Endothelial cell of umbilical vein (primary cell): ENCODE results near the gene ROBO2.

Source experiments
- EZH2 ChIP-seq: IDR thresholded peaks from 2 replicates; pipeline ENCODE4 v1.6.1; 2012; ENCODE audit warnings: borderline replicate concordance, low read depth, mild to moderate bottlenecking, moderate library complexity, low read length, inconsistent platforms; ENCODE audit not compliant: severe bottlenecking
- FOS ChIP-seq: IDR thresholded peaks from 2 replicates; pipeline ENCODE4 v1.6.1; 2011; ENCODE audit warnings: mild to moderate bottlenecking, low read length, moderate library complexity, borderline replicate concordance; ENCODE audit not compliant: insufficient read depth
- GATA2 ChIP-seq: IDR thresholded peaks from 2 replicates; pipeline ENCODE4 v1.7.0; 2011; ENCODE audit warnings: low read depth, mild to moderate bottlenecking, moderate library complexity, mixed read lengths, low read length; ENCODE audit not compliant: insufficient read length, insufficient read depth
- JUN ChIP-seq: IDR thresholded peaks from 2 replicates; pipeline ENCODE4 v1.6.1; 2011; ENCODE audit warnings: borderline replicate concordance, low read depth; ENCODE audit not compliant: insufficient read length, insufficient read depth
- MYC ChIP-seq: IDR thresholded peaks from one replicate; pipeline ENCODE4 v1.6.1; 2011; ENCODE audit warnings: mild to moderate bottlenecking, low read depth, low read length
- POLR2A ChIP-seq: IDR thresholded peaks from 2 replicates; pipeline ENCODE4 v1.6.1; 2012; ENCODE audit warnings: low read depth, mild to moderate bottlenecking, control low read depth, low read length
- POLR2AphosphoS5 ChIP-seq: IDR thresholded peaks from 2 replicates; pipeline ENCODE4 v1.6.1; 2012; ENCODE audit warnings: low read depth, mild to moderate bottlenecking, control low read depth, low read length, moderate library complexity; ENCODE audit not compliant: insufficient read depth
- TF ChIP-seq, protein P1 (sequence below): IDR thresholded peaks from 2 replicates; pipeline ENCODE4 v1.6.1; 2011; ENCODE audit not compliant: insufficient read depth, insufficient read length
- TF ChIP-seq, protein P2 (sequence below), 2 donors: IDR thresholded peaks; 1 replicate in 1 of 2; 2 replicates in 1 of 2; pipeline ENCODE4 v1.5.1; 2011; ENCODE audit warnings: low read length in 2 of 2, mild to moderate bottlenecking in 2 of 2, moderate library complexity in 2 of 2, control low read depth in 1 of 2, inconsistent platforms in 1 of 2, low read depth in 1 of 2; ENCODE audit not compliant: insufficient read depth in 1 of 2; ENCODE audit errors: extremely low read depth in 1 of 2

DNA sequence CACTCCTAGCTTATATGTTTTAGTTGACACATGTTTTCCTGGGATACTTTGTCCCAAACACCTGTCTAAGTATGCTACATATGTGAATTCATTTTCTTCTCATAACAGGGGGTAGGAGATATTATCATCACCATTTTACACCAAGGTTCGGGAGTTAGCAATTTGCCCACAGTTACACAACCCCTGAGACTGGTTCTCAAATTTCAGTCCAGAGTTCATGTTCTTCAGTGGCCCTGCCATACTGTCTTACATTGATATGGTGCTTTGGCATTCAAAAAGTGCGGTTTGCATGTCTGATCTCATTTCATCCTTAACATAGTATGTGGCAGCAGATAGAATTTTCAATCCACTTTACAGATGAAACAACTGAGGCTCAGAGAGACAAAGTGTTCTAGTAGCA is 38.4 kb downstream of the ROBO2 start:
- TF ChIP-seq, protein P1, sequence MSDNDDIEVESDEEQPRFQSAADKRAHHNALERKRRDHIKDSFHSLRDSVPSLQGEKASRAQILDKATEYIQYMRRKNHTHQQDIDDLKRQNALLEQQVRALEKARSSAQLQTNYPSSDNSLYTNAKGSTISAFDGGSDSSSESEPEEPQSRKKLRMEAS, result no peak
- no peak for TF ChIP-seq EZH2
- TF ChIP-seq, protein P2, sequence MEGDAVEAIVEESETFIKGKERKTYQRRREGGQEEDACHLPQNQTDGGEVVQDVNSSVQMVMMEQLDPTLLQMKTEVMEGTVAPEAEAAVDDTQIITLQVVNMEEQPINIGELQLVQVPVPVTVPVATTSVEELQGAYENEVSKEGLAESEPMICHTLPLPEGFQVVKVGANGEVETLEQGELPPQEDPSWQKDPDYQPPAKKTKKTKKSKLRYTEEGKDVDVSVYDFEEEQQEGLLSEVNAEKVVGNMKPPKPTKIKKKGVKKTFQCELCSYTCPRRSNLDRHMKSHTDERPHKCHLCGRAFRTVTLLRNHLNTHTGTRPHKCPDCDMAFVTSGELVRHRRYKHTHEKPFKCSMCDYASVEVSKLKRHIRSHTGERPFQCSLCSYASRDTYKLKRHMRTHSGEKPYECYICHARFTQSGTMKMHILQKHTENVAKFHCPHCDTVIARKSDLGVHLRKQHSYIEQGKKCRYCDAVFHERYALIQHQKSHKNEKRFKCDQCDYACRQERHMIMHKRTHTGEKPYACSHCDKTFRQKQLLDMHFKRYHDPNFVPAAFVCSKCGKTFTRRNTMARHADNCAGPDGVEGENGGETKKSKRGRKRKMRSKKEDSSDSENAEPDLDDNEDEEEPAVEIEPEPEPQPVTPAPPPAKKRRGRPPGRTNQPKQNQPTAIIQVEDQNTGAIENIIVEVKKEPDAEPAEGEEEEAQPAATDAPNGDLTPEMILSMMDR (IDR thresholded peaks at IDR 0.05; ENCODE audit: extremely low read depth in 1 of 2, insufficient read depth in 1 of 2, low read depth in 1 of 2, low read length in 2 of 2), result no peak
- TF ChIP-seq POLR2AphosphoS5, result no peak
- no peak for TF ChIP-seq POLR2A
- no peak for TF ChIP-seq FOS
- TF ChIP-seq MYC, result no peak
- no peak for TF ChIP-seq GATA2
- no peak for TF ChIP-seq JUN
